ENCODE results near the gene GK2.

The GK2 gene

DNA sequence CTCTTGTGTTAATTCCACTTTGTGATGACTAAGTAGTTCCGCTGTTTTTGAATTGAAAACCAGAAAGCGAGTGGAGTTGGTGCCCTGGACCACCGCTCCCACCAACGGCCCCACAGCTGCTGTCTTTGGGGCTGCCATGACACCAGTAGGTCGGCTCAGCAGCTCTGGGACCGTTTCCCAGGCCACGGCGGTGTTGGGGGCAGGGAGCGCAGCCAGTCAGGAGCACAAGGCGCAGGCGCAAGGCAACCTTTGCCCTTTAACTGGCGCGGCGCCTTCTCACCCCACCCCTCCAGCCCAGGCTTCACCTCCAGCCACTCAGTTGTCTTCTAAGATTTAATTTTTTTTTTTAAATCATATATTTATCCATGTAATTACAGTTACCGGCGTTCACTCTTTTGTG is at the start of gene GK2:
Gene GK2 (minus strand): TSS at position 166 of the 400 bp plus-strand sequence. CDS start 28 bp downstream, at position 138.
- no peak for DNase-seq

DNA sequence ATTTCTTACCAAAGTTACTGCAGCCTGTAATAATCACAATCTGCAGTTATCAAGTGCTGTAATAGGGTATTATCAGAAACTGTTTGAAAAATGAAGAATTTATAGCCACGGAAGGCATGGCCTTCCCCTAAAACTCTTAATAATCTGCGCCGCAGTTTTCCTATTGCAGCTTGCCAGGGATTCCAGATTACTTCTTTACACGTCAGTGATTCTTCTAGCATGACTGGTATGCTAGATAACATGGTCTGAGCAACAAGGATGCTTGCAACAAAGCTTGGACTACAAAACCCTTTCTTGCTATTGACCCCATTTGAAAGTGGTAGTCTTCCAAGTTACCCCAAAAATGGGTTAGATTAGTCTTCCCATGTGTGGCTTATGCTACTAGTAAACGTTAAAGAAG is 47.2 kb upstream of the GK2 start:
- no peak for DNase-seq

DNA sequence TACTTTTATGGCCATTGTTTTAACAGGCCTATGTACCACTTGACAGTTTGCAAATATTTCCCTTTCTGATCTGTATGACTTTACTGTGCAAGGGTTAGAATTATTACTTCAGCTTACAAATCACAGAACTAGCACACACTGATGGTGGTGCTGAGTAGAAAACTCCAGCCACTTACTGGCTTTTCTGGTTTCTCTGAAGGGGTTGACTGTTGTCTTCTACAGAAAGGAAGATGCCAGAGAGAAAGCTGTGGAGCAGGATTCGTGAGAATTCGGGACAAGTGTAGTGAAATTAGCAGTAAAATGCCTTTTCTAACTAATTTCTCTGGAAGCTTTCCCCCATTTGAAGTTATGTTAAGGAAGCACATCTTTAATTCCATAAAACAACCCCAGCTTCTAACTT is 46.6 kb upstream of the GK2 start:
- DNase-seq, result no peak

DNA sequence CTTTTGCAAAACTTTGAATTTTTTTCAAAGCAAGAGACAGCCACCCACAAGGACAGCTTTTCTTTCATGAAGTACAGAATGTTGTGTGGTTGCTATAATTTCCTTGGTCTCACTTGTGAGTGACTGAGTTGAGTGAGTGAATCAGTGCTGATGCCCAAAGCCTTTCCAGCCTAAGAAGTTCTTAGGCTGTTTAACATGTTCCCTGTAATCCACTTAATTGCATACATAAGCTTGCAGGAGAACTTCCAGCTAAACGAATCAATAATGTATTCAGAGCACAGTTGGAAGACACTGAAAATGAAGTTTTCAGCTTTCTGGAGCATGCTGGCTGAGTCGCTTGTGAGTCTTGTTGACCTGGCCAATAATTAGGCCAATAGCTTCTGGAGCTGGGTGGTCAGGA is 42.0 kb upstream of the GK2 start:
- DNase-seq, result no peak

DNA sequence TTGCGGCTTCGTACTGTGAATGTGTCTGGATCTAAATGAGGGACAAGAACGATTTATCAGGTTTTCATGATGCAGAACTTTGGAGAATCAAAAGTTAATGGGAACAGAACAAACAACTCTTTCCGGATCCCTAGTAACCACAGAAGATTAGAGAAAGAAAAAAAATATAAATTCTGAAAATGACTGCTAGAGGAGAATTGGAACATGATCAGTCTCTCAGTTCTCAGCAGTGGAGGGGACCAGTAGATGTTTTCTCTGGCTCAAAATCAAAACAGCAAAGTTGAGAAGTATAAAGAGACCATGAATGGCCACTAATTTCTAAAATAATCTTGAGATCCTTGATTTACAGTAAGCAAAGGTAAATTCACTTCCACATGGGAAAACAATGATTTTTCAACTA is 38.1 kb upstream of the GK2 start:
- no peak for DNase-seq

DNA sequence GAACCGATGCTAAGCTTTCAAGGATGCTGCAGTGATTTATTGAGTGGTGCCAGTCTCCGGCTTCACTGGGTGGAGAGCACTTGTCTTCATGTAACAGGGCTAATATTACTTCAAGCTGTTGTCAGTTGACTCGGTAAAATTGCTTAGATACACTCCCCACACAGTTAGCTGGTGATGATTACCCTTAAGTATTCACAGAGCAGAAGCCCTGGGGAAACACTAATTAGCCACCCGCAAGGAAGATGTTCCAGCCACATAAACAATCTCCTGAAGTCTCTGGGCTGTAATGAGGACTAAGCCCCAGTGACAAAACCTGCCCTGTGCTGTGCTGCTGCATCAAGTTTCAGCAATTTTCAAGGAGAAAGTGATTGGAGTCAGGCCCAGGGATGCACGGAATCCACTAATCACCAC is 37.3 kb upstream of the GK2 start:
- DNase-seq, result peak; percentile 73 to 99 (median 97)

DNA sequence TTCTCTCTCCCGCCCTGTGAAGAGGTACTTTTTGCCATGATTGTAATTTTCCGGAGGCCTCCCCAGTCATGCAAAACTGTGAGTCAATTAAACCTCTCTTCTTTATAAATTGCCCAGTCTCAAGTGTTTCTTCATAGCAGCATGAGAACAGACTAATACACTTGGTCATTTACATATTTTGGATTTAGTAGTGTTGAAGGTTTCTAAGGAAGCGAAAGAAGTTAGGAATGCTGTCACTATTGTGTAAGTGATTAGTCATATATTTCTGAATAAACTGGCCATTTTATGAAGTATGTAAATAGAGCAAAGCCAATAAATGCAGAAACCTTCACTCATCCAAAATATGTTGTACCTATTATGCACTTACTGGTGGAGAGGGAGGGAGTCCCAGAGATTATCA is 34.4 kb upstream of the GK2 start:
- DNase-seq, result peak in 1 of 3 experiments; percentile 27

DNA sequence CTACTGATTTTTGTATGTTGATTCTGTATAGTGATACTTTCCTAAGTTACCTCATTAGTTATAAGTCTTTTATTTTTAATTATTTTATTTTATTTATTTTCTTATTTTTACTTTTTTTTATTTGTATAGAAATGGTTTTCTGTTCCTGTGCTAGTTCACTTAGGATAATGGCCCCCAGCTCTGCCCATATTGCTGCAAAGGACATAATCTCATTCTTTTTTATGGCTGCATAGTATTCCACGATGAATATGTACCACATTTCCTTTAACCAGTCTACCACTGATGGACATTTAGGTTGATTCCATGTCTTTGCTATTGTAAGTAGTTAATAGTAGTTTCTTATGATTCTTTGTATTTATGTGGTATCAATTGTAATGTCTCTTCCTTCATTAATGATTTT is 31.5 kb upstream of the GK2 start:
- no peak for DNase-seq

DNA sequence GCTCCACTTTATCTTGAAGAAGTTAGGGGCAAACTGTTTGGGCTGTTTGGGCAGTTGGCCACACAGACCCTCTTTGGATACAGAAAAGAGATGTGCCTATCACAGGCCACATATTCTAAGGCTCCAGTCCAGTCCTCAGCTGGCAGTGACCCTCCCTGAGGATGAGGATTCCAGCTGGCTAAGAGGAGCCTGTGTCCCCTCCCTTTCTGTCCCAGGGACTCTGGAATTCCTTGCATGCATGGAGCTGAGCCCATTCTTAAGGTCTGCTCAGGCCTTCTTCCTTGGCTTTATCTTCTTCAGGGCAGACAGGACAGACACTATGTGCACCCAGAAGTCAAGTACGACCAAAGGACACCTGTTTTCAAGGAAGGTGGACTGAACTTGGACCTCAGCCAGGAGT is 23.8 kb upstream of the GK2 start:
- no peak for DNase-seq

DNA sequence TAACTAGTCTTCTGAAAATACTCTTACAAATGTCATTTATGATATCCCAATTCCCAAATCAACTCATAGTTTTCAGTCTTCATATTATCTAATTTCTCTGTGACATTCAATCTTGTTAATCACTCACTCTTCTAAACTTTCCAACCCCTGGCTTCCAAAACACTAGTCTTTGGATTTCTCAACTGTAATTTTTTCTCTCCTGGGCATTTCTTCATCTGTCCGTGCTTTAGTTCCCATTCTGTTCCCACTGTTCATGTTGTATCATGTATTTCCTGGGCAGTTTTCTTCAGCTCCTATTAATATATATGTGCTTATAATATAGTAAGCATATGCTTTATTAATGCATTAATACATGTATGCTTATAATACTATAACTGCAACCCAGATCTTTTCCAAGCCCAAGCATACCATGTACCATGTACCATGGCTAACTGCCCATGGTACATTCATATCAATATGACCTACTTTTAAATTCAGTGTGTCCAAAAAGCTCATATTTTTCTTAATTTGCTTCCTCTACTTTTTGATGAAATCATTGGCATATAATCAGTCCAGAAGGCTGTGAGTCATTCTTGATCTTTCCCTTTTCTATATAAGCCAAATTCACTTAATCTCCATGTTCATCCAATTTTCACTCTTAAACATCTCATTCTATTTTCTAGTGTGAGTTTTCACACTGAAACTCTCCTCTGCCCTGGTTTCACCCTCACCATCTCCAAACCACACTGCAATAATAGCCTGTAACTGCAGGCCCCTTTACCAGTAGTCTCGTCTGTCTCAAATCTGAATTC is 21.3 kb upstream of the GK2 start:
- no peak for DNase-seq

DNA sequence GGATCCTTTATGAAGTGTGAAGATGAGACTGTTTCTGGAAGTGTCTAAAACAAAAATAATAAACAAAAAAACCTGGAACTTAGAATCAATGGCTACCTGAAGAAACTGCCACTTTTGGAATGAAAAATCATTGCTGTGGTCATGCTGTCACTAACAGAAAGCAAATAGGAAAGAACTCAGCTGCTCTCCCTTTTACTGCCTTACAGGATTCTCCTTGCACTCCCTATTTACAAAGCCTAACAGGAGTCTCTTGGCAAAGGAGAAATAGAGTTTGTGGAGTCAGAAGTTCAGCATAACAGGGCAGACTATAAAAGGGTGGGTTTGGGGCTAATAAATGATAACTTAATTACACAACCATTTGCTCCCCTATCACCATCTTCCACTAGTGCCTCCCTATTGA is 19.0 kb upstream of the GK2 start:
- no peak for DNase-seq

DNA sequence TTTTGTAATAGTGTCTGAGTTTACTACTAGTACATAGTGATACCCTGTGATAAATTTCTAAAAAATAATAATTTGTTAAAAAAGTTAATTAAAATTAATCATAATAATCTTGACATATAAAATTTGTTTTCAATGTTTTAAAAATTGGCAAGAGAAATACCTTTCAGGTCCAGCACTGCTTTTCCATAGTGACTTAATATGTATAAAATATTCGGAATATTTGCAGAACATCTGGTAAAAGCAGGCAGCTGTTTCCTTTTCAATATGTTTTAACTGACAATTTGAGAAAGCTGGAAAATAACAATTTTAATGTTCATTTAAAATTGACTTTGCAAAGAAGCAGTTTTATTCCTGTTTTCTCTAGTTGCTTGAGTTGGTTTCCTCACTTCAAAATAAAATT is 17.6 kb upstream of the GK2 start:
- no peak for DNase-seq

DNA sequence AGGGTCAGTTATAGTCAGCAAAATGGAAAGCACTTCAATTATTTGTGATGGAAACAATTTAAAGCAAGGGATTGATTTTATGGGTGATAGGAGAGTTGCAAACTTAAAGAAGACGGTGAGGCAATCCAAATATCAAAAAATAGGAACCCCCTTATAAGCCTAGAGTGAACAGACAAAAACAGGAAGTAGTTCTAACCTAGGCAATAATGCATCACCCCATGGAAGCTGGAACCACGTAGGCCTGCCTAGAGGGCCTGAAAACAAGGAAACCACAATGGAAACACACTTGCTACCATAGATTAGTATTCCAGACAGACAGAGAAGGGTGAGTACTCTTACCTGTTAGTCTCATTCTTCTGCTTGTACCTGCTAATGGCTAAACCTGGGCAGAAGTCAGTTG is 13.5 kb upstream of the GK2 start:
- no peak for DNase-seq

DNA sequence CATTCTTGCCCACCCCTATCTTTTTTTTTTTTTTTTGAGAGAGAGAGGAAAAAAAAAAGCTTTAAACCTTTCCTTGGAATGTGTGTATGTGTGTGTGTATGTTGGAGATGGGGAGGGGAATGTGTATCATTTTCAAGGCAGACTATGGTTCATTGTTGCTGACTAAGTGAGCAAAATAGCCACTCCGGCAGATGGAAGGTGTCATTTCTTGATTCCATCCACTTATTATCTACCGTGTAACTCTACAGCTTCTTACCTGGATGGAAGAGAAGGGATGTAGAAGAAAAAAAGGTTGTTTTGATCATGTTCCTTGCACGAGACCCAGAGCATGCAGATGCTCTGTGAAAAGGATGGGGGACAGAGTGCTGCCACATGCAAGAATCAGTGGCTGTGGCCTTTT is 5.9 kb upstream of the GK2 start:
- DNase-seq, result peak in 2 of 3 experiments; percentile 21 to 80

DNA sequence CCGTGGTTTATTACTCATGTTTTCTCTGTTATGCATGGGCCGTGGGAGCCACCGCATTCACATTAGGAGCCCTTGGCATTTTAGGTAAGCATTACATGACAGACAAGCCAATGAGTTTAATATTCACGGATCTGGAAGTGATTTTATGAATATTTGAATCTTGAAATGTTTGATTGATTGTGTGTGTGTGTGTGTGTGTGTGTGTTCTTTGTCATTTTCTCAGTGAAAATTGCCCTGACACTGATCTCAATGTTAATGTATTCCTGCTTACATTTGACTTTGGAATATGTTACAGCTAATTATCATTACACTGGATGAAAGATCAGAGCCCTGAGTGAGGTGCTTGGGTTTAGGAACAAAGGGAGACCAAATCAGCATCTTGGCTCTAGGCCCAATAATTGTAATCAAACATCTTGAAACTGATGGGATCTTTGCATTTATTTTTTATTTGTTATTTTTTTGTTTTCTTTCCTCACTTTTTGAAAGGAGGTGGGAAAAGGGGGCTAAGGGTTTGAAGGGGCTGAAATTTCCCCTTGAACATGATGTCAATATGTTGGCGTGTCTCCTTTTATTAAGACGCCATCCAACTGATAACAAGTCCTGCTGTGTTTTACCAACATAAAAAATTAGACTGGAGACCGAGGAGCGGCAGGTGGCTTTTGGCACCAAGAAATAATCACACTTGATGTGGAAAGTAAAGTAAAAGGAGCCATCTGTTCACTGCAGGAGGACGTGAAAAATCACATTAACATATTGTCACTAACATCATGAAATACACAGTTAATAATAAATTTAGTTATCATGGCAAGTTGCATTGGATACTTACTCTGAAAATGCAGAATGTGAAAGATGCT is 5.2 kb upstream of the GK2 start:
- peak in 2 of 3 experiments; percentile 46 to 91 for DNase-seq

DNA sequence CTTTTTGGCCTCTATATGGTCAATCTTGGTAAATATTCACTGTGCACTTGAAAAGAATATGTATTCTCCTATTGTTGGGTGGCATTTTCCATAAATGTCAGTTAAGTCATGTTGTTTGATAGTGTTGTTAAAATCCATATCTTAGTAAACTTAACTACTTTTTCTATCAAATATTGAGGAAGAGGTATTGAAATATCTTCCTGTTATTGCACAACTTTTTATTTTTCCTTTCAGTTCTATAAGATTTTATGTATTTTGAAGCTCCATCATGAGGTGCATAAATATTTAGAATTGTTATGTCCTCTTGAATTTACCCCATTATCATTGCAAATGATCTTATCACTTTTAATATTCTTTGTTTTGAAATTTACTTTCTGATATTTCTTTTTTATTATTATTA is 3.4 kb downstream of the GK2 start:
- no peak for DNase-seq

DNA sequence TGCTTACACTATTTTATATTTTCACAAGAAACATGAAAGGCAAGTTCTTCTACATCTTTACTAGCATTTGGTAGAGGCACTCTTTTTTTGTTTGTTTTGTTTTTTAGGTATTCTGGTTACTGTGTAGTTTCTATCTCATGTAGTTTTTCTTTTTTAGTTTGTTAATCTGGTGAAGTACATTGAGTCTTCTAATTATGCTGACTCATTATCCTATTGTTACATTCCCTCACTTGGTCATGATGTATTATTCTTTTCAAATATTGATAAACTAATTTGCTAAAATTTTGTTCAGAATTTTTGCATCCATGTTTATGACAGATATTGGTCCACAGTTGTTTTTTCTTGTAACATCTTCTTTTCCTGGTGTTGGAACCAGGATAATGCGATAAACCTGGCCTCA is 4.7 kb downstream of the GK2 start:
- no peak for DNase-seq

DNA sequence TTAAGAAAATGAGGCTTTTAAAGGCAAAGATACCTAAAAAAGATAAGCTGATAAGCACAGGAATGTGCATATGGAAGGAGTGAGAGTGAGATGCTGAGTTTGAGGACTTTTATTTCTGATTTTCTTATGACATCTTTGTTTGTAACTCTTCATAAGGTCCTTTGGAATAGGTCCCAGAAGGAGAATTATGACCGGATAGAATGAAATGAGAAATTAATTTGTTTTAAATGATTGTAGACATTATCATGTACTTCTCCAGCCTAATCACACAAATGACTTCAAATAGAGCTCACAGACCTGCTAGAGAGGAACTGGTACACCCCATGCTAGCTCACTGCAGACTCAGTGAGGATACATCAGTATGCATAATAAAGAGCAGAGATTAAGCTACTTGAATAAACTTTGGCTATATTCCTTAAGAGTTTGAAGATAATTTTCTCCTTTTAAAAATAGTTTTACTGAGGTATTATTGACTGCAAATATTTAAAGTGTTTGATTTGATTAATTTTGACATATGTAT is 5.6 kb downstream of the GK2 start:
- DNase-seq, result no peak

DNA sequence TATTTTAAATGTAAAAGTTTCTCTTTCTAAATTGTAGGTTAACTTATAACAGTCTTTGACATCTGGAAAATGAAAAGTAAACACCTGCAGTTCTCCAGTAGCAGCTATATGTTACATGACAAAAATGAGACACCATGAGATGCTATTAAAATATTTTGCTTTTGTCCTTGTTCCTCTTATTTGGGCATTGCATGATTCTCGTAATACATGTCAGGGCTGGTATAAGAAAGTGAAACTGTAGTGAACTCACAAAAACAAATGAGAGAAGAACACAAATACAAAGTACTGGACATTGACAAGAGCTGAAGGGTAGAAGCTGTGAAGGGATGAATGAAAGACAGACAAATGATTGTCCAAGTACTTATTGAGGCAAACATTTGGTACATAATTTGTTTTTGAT is 9.0 kb downstream of the GK2 start:
- no peak for DNase-seq

DNA sequence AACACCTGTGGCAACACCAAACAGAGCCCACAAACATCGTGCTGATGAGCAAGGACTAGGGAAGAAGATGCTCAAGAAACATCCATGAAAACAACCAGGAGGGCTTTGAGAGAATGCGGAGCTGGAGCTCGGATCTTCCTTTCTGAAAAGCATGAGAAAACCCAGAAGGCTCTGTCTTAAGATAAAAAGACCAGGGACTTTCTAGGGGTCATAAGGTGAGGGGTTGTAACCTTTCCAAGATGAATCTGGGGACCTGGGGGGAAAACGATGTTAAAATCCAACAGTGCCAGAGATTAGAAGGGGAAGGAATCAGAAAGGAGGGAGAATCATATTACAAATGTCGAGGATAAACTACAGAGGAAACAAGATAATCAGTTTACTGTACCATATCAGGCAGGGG is 10.1 kb downstream of the GK2 start:
- no peak for DNase-seq

DNA sequence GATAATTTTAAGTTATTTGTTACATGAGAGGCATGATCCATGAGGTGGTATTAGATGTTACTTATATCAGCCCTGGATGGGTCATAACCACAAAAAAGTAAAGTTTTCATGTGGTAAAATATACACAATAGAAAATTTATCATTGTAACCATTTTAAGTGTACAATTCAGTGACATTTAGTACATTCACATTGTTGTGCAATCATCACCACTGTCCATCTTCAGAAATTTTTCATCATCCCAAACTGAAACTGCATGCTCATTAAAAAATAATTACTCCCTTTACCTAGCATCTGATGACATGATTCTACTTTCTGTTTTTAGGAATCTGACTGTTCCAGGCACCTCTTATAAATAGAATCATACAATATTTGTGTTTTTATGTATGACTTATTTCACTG is 11.2 kb downstream of the GK2 start:
- DNase-seq, result no peak

DNA sequence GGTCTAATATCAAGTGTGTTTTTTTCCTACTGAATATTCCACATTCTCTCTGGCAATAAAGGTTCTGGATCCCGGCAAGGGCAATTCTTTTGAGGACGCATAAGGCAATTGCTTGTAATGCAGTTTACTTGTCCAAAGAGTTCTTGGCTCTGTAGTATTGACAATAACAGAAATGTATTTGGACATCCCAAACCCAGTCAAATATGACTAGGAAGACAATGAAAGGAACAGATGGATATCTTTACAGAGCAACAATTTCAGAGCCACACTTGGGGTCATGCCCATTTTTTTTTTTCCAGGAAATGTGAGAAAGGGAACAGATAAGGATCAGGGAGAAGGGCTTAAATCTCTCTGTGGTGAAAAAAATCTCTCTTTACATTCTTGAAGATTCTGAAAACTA is 12.2 kb downstream of the GK2 start:
- no peak for DNase-seq

DNA sequence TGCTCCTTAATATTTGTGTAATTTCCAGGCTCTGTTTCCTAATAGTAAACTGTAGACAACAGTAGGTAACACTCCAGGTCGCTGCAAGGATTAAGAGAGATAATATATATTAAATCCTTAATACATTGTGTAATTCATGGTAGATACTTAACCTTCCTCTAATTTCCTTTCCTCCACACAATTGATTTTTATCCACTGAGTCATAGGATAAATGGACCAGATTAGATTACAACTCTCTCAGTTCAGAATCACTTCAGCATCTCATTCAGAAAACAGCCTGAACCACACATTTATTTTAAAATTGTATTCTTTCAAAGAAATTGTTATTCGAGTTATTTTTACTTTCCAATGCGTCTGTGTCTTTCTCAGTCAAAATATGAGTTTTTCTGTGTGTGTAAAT is 17.1 kb downstream of the GK2 start:
- no peak for DNase-seq

DNA sequence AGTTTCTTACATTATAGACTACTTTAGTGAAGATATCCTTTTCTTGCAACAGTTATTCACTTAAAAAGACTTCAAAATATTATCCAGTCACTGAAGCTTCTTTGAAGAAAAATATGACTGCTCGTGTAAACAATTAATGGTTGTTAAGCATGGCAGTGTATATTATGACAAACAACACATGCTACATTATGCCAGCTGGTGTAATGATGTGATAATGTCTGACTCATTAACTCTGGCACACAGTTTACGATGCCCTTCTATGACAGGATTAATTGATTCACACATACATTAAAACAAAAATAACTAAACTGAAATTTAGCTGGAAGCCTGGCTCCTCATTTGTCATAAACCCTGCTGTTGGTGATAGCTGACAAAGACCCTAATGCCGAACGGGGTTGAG is 22.4 kb downstream of the GK2 start:
- DNase-seq, result peak in 2 of 3 experiments; percentile 7 to 70

Measured in NCI-H1417 (cell line).